ENCODE results near the gene GTF2A1.

The GTF2A1 gene

DNA sequence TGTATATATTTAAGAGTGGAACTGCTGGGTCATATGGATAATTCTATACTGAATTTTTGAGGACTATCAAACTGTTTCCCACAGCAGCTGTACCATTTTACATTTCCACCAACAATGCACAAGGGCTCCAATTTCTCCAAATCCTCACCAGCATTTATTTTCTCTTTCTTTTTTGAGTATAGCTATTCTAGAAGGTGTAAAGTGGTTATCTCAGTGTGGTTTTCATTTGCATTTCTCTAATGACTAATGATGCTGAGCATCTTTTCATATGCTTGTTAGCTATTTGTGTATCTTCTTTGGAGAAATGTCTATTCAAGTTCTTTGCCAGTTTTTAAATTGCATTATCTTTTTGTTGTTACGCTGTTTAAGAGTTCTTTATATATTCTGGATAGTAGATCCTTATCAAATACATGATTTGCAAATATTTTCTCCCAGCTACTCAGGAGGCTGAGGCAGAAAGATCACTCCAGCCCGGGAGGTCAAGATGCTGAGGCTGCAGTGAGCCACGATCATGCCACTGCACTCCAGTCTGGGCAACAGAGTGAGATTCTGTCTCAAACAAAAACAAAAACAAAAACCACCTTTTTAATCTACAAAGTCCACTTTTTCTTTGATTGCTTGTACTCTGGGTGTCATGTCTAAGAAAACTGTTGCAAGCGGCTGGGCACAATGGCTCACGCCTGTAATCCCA is 32.8 kb downstream of the GTF2A1 start:
- no peak for DNase-seq (ENCODE audit: low read depth in 2 of 2)
- TF ChIP-seq, protein P1, sequence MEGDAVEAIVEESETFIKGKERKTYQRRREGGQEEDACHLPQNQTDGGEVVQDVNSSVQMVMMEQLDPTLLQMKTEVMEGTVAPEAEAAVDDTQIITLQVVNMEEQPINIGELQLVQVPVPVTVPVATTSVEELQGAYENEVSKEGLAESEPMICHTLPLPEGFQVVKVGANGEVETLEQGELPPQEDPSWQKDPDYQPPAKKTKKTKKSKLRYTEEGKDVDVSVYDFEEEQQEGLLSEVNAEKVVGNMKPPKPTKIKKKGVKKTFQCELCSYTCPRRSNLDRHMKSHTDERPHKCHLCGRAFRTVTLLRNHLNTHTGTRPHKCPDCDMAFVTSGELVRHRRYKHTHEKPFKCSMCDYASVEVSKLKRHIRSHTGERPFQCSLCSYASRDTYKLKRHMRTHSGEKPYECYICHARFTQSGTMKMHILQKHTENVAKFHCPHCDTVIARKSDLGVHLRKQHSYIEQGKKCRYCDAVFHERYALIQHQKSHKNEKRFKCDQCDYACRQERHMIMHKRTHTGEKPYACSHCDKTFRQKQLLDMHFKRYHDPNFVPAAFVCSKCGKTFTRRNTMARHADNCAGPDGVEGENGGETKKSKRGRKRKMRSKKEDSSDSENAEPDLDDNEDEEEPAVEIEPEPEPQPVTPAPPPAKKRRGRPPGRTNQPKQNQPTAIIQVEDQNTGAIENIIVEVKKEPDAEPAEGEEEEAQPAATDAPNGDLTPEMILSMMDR (IDR thresholded peaks at IDR 0.05; ENCODE audit: low read depth, low read length): no peak
- H3K4me3 ChIP-seq (replicated peaks in 1 of 2; ENCODE audit: low read depth in 2 of 2, low read length in 2 of 2): no peak overlapping the region

DNA sequence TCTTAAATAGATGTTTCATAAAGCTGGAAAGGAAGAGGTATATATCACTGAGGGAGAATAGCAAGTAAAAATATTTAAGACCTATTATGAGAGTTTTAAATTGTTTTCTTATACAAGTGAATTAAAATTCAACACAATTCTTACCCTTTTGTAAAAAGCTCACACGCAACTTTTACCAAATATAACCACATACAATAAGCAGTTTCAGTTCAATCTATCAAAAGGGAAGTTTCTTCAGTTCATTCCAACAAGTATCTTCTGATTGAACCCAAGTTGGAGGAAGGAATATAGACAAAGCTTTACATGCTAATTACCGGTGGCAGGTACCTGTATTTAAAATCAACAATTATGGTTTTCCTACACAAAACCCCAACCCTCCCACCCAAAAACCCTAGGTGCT is 41.1 kb downstream of the GTF2A1 start:
- TF ChIP-seq, protein P1 (IDR thresholded peaks at IDR 0.05; ENCODE audit: low read depth, low read length): no peak
- H3K4me3 ChIP-seq (replicated peaks in 1 of 2; ENCODE audit: low read depth in 2 of 2, low read length in 2 of 2): no peak overlapping the region
- no peak for DNase-seq (ENCODE audit: low read depth in 2 of 2)

DNA sequence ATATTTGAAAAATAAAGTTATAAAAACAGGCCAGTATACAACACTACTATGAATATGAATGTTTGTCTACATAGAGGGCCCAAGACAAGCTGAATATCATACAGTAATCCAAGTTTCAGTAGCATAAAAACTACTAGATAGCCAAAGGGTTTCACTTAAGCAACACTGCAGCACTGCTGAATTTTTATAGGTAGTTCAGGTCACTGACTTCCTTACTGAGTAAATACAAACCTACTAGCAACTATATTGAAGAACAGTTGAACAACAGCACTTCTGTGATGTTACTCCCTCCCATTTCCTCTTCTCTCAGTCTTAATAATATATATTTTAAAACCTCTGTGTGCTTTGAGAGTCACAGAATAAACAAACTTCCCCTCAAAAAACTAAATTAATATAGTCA is 42.7 kb downstream of the GTF2A1 start:
- TF ChIP-seq, protein P1 (IDR thresholded peaks at IDR 0.05; ENCODE audit: low read depth, low read length): no peak
- H3K4me3 ChIP-seq (replicated peaks in 1 of 2; ENCODE audit: low read depth in 2 of 2, low read length in 2 of 2): no peak overlapping the region
- DNase-seq (ENCODE audit: low read depth in 2 of 2): no peak

- TF ChIP-seq, protein P1 (IDR thresholded peaks at IDR 0.05; ENCODE audit: low read depth, low read length): no peak
- H3K4me3 ChIP-seq (replicated peaks in 1 of 2; ENCODE audit: low read depth in 2 of 2, low read length in 2 of 2): peak overlapping the region in 1 of 2 donors; percentile 18
- DNase-seq (ENCODE audit: low read depth in 2 of 2): no peak
These were observed 43.5 kb downstream of the GTF2A1 start for GRCh38 chr14:81177225-81177624.

DNA sequence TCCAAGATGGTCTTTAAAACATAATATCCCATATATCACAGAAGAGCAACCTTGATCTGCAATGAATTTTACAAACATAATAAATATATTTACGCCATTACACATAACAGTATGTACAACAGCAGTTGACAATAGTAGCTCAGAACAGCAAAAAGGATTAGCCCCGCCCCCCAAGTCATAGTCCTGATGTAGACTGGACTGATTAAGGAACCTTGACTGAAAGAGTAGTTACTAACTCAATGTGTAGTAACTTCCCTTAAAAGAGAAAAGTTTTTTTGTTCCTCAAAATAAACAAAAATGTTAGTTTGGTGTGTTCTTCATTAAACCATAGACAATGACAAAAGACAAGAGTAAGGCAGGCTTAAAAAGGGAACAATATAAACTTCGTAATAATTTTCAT is 44.5 kb downstream of the GTF2A1 start:
- no peak overlapping the region for H3K4me3 ChIP-seq (replicated peaks in 1 of 2; ENCODE audit: low read depth in 2 of 2, low read length in 2 of 2)
- DNase-seq (ENCODE audit: low read depth in 2 of 2): no peak
- TF ChIP-seq, protein P1 (IDR thresholded peaks at IDR 0.05; ENCODE audit: low read depth, low read length): no peak

GRCh38 chr14:81172881-81173280 is 47.9 kb downstream of the GTF2A1 start:
- TF ChIP-seq, protein P1 (IDR thresholded peaks at IDR 0.05; ENCODE audit: low read depth, low read length): no peak
- DNase-seq (ENCODE audit: low read depth in 2 of 2): no peak
- no peak overlapping the region for H3K4me3 ChIP-seq (replicated peaks in 1 of 2; ENCODE audit: low read depth in 2 of 2, low read length in 2 of 2)

GRCh38 chr14:81172353-81172752 is 48.4 kb downstream of the GTF2A1 start:
- peak in 1 of 2 donors; percentile 60 for DNase-seq (ENCODE audit: low read depth in 2 of 2)
- no peak overlapping the region for H3K4me3 ChIP-seq (replicated peaks in 1 of 2; ENCODE audit: low read depth in 2 of 2, low read length in 2 of 2)
- TF ChIP-seq, protein P1 (IDR thresholded peaks at IDR 0.05; ENCODE audit: low read depth, low read length): no peak
